ENCODE results near the gene THUMPD2.

THUMPD2 gene

GRCh38 chr2:39762448-39762847 lies 16.6 kb downstream of the THUMPD2 start:
- H4K20me1 ChIP-seq (ENCODE audit: control insufficient read depth, insufficient read depth, low read depth, low read length) = no peaks in the 10 kb centered on the region
- H3K27ac ChIP-seq (ENCODE audit: low read depth, low read length) = no peak overlapping the region
- peaks cover 72% of the 10 kb centered on the region for H3K36me3 ChIP-seq (ENCODE audit: control insufficient read depth, low read length)
- H3K79me2 ChIP-seq (ENCODE audit: control insufficient read depth, low read length) = no peaks in the 10 kb centered on the region
- no peaks in the 10 kb centered on the region for H3K9me2 ChIP-seq (replicated peaks; ENCODE audit: control insufficient read depth, low read length)
- H3F3A ChIP-seq (ENCODE audit: control insufficient read depth, insufficient read depth) = no peaks in the 10 kb centered on the region
- no peak overlapping the region for H3K4me3 ChIP-seq (ENCODE audit: low read length)
- TF ChIP-seq CTCF (IDR thresholded peaks at IDR 0.05; ENCODE audit: low read depth, low read length, poor library complexity, severe bottlenecking) (no peak), EZH2phosphoT487 (IDR thresholded peaks at IDR 0.05; ENCODE audit: borderline replicate concordance, low read length) (no peak)
- H3K4me1 ChIP-seq (ENCODE audit: control insufficient read depth, low read length) = no peaks in the 10 kb centered on the region
- no peaks in the 10 kb centered on the region for H3K9me3 ChIP-seq (ENCODE audit: control insufficient read depth, insufficient read depth, low read length)
- H3K4me2 ChIP-seq (ENCODE audit: low read length) = no peak overlapping the region
- H3K27me3 ChIP-seq (ENCODE audit: control insufficient read depth, low read length) = no peaks in the 10 kb centered on the region

- TF ChIP-seq CTCF (IDR thresholded peaks at IDR 0.05; ENCODE audit: low read depth, low read length, poor library complexity, severe bottlenecking) (no peak), EZH2phosphoT487 (IDR thresholded peaks at IDR 0.05; ENCODE audit: borderline replicate concordance, low read length) (no peak)
- no peak overlapping the region for H3K27ac ChIP-seq (ENCODE audit: low read depth, low read length)
- H3K27me3 ChIP-seq (ENCODE audit: control insufficient read depth, low read length) = no peaks in the 10 kb centered on the region
- no peaks in the 10 kb centered on the region for H3K9me2 ChIP-seq (replicated peaks; ENCODE audit: control insufficient read depth, low read length)
- no peaks in the 10 kb centered on the region for H3F3A ChIP-seq (ENCODE audit: control insufficient read depth, insufficient read depth)
- peaks cover 90% of the 10 kb centered on the region for H3K36me3 ChIP-seq (ENCODE audit: control insufficient read depth, low read length)
- H3K4me2 ChIP-seq (ENCODE audit: low read length) = no peak overlapping the region
- H4K20me1 ChIP-seq (ENCODE audit: control insufficient read depth, insufficient read depth, low read depth, low read length) = no peaks in the 10 kb centered on the region; the same call in 1 of the 2 replicates
- no peaks in the 10 kb centered on the region for H3K4me1 ChIP-seq (ENCODE audit: control insufficient read depth, low read length)
- H3K9me3 ChIP-seq (ENCODE audit: control insufficient read depth, insufficient read depth, low read length) = no peaks in the 10 kb centered on the region
- no peak overlapping the region for H3K4me3 ChIP-seq (ENCODE audit: low read length)
- no peaks in the 10 kb centered on the region for H3K79me2 ChIP-seq (ENCODE audit: control insufficient read depth, low read length)
Observed at GRCh38 chr2:39757156-39757555, 21.9 kb downstream of the THUMPD2 start.

GRCh38 chr2:39755466-39755865 lies 23.6 kb downstream of the THUMPD2 start:
- H3K9me3 ChIP-seq (ENCODE audit: control insufficient read depth, insufficient read depth, low read length) = no peaks in the 10 kb centered on the region
- no peak overlapping the region for H3K27ac ChIP-seq (ENCODE audit: low read depth, low read length)
- H3F3A ChIP-seq (ENCODE audit: control insufficient read depth, insufficient read depth) = no peaks in the 10 kb centered on the region
- no peak for TF ChIP-seq EZH2phosphoT487 (IDR thresholded peaks at IDR 0.05; ENCODE audit: borderline replicate concordance, low read length)
- TF ChIP-seq CTCF (IDR thresholded peaks at IDR 0.05; ENCODE audit: low read depth, low read length, poor library complexity, severe bottlenecking) = no peak
- no peaks in the 10 kb centered on the region for H3K4me1 ChIP-seq (ENCODE audit: control insufficient read depth, low read length)
- H3K27me3 ChIP-seq (ENCODE audit: control insufficient read depth, low read length) = no peaks in the 10 kb centered on the region
- no peaks in the 10 kb centered on the region for H3K9me2 ChIP-seq (replicated peaks; ENCODE audit: control insufficient read depth, low read length)
- H3K4me3 ChIP-seq (ENCODE audit: low read length) = no peak overlapping the region
- H4K20me1 ChIP-seq (ENCODE audit: control insufficient read depth, insufficient read depth, low read depth, low read length) = no peaks in the 10 kb centered on the region; the same call in 1 of the 2 replicates
- no peak overlapping the region for H3K4me2 ChIP-seq (ENCODE audit: low read length)
- H3K79me2 ChIP-seq (ENCODE audit: control insufficient read depth, low read length) = no peaks in the 10 kb centered on the region
- peaks cover 88% of the 10 kb centered on the region for H3K36me3 ChIP-seq (ENCODE audit: control insufficient read depth, low read length)
